Measurements from ENCODE around the gene SSBP2.
"Not testable (repeated sequence)": the region's sequence is repeated elsewhere in the genome, so short reads cannot be mapped to it uniquely, and the experiment has no call there.

SSBP2 gene

GRCh38 chr5:81517462-81517861 lies 233.4 kb downstream of the SSBP2 start:
- DNase-seq: no peak

- no peak for DNase-seq
Measured at GRCh38 chr5:81516091-81516490, 234.8 kb downstream of the SSBP2 start.

GRCh38 chr5:81513982-81514381 lies 236.9 kb downstream of the SSBP2 start:
- no peak for DNase-seq

GRCh38 chr5:81513473-81513872 lies 237.4 kb downstream of the SSBP2 start:
- no peak for DNase-seq

GRCh38 chr5:81506900-81507588 lies 243.9 kb downstream of the SSBP2 start:
- peak; percentile 82 for DNase-seq

- peak; percentile 27 for DNase-seq
Measured at GRCh38 chr5:81506378-81506777, 244.5 kb downstream of the SSBP2 start.

- DNase-seq: peak; percentile 14
Measured at GRCh38 chr5:81505672-81506071, 245.2 kb downstream of the SSBP2 start.

GRCh38 chr5:81503602-81504001 lies 247.3 kb downstream of the SSBP2 start:
- not testable (repeated sequence) for DNase-seq

GRCh38 chr5:81495286-81495685 lies 255.6 kb downstream of the SSBP2 start:
- no peak for DNase-seq

- DNase-seq: no peak
Measured at GRCh38 chr5:81488862-81489261, 262.0 kb downstream of the SSBP2 start.

- no peak for DNase-seq
Measured at GRCh38 chr5:81486711-81487110, 264.2 kb downstream of the SSBP2 start.

- DNase-seq: no peak
Measured at GRCh38 chr5:81482595-81482994, 268.3 kb downstream of the SSBP2 start.

- DNase-seq: not testable (repeated sequence)
Measured at GRCh38 chr5:81473395-81473794, 277.5 kb downstream of the SSBP2 start.

- DNase-seq: no peak
Measured at GRCh38 chr5:81469676-81470075, 281.2 kb downstream of the SSBP2 start.

- no peak for DNase-seq
Measured at GRCh38 chr5:81450940-81451339, 300.0 kb downstream of the SSBP2 start.

- no peak for DNase-seq
Measured at GRCh38 chr5:81435023-81435422, 315.9 kb downstream of the SSBP2 start.

- no peak for DNase-seq
Measured at GRCh38 chr5:81429985-81430384, 320.9 kb downstream of the SSBP2 start.

GRCh38 chr5:81429363-81429762 lies 321.5 kb downstream of the SSBP2 start:
- no peak for DNase-seq

GRCh38 chr5:81428861-81429260 lies 322.0 kb downstream of the SSBP2 start:
- DNase-seq: no peak

GRCh38 chr5:81428446-81428845 lies 322.5 kb downstream of the SSBP2 start:
- DNase-seq: no peak

- DNase-seq: no peak
Measured at GRCh38 chr5:81427566-81427965, 323.3 kb downstream of the SSBP2 start.

GRCh38 chr5:81426359-81427030 lies 324.4 kb downstream of the SSBP2 start:
- no peak for DNase-seq

- DNase-seq: peak; percentile 42
Measured at GRCh38 chr5:81425569-81425968, 325.3 kb downstream of the SSBP2 start.

GRCh38 chr5:81424728-81425127 lies 326.2 kb downstream of the SSBP2 start:
- no peak for DNase-seq

GRCh38 chr5:81422671-81423070 lies 328.2 kb downstream of the SSBP2 start:
- no peak for DNase-seq
